Measurements from ENCODE around the gene MRTFA.

The MRTFA gene

DNA sequence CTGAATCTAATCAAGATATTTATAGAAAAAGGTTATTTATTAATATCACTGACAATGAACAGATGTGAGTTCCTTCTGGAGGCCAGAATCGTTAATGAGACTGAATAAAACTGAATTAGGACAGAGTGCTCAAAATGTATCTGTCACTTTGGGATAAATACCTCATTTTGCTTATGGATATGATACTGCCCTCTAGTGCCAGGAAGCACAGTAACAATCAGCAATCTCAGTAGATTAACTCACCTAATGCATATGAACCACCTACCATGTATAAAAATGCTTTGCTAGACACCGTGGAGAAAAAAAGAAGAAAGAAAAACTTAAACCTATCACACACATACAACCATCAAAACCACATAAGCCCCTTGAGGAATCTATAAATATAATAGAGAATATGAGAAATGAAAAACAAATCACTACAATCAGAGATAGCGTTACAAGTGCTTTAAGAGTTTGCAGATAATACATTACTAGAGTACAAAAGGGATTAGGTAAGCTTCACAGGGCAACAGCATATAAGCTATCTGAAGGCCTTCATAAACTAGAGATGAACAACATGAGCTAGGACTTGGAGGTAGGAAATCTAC, 148.8 kb downstream of the MRTFA start:
- no peak overlapping the region for H3K4me3 ChIP-seq (ENCODE audit: low read depth, low read length)
- TF ChIP-seq, protein P1, sequence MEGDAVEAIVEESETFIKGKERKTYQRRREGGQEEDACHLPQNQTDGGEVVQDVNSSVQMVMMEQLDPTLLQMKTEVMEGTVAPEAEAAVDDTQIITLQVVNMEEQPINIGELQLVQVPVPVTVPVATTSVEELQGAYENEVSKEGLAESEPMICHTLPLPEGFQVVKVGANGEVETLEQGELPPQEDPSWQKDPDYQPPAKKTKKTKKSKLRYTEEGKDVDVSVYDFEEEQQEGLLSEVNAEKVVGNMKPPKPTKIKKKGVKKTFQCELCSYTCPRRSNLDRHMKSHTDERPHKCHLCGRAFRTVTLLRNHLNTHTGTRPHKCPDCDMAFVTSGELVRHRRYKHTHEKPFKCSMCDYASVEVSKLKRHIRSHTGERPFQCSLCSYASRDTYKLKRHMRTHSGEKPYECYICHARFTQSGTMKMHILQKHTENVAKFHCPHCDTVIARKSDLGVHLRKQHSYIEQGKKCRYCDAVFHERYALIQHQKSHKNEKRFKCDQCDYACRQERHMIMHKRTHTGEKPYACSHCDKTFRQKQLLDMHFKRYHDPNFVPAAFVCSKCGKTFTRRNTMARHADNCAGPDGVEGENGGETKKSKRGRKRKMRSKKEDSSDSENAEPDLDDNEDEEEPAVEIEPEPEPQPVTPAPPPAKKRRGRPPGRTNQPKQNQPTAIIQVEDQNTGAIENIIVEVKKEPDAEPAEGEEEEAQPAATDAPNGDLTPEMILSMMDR (IDR thresholded peaks at IDR 0.05; ENCODE audit: low read depth, low read length, missing control alignments), result peak; percentile 79
- DNase-seq (ENCODE audit: low read depth), result no peak

DNA sequence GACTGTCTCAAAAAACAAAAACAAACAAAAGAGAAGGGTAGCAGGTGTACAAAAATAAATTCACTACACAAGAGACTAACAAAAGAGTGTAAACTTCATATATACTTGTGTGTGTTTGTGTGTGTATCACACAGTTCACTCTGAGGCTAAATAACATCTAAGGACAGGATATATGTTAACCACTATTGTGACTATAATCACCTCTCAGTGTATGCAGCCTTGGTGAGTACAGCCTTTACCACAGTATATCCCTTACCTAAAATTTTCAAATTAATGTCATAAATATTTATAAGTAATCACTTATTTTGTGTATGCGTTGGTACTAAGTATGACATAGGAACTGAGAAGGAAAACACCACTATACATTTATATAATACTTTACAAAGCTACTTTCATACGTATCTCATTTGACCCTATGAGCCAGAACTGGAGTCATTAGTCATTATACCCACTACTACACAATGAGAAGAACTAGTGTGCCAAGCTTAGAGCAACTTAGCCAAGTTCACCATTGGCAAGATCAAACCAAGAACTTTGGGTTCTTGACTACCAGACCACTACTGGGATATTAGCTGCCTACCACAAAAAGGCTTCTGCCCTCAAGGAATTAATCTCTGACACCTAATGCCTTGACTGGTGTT, 149.4 kb downstream of the MRTFA start:
- no peak overlapping the region for H3K4me3 ChIP-seq (ENCODE audit: low read depth, low read length)
- TF ChIP-seq, protein P1 (IDR thresholded peaks at IDR 0.05; ENCODE audit: low read depth, low read length, missing control alignments), result no peak
- DNase-seq (ENCODE audit: low read depth), result no peak

DNA sequence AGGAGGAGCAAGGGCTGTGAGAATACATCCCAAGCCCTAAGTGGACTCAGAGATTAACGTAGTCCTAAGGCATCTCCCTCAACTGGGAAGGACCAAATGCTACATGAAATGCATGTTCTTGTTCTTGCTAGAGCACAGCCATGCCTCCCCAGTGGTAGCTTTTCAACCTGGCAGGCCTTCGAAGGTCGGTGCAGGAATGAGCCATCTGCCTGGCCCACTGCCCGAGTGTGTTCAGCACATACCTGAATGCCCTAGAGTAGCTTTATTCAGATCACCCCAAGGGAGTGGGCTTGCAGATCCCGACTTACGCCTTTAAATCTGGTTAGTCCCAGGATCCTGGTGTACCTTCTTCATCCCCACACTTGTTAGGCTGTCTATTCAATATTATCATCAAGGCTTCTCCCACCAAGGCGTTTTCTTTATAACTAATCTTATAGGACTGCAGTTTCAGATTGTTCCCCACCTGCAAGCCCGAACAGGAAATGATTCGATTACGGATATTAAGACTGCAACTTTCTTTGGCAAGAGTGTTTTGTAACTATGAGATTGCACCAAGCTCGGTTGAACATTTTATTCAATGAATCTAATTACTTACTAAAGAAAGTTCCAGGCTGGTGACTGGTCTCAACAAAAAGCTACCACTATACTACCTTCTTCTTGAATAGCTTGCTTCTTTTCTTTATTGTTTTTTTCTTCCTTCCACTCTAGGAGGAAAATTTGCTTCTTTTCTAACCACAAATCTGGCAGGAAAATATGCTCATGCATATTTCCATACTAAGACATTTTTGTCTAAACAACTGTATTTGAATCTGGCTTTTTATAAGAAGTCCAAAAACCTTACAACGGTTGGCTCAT, 150.5 kb downstream of the MRTFA start:
- TF ChIP-seq, protein P1 (IDR thresholded peaks at IDR 0.05; ENCODE audit: low read depth, low read length, missing control alignments), result no peak
- H3K4me3 ChIP-seq (ENCODE audit: low read depth, low read length), result no peak overlapping the region
- DNase-seq (ENCODE audit: low read depth), result no peak

DNA sequence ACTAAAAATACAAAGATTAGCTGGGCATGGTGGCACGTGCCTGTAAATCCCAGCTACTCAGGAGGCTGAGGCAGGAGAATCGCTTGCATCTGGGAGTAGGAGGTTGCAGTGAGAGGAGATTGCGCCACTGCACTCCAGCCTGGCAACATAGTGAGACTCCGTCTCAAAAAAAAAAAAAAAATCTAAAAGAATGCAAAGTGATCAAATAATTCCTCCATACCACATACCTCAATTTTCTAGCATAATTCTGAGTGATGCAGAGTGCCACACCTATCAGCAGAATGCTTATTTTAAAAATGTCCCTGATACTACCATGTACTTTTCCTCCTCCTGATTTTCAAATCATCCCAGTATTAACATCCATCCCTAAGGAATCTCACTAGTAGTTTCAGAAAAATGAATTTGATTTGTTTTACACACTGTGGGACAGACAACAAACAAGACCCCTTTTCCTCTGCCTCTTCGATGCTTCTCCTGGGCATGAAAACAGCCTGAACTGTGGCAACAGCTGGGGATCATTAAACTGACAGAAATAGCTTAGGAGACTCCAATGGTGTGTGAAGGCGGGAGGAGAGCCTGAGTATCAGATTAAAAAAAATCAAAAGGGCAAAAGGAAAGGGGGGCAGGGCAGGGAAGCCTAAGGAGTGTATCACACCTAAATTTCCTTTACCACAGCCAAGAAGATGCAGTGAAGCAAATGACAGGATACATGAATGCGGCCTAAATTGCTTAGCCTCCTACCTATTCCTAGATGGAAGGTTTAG, 151.4 kb downstream of the MRTFA start:
- TF ChIP-seq, protein P1 (IDR thresholded peaks at IDR 0.05; ENCODE audit: low read depth, low read length, missing control alignments), result no peak
- no peak overlapping the region for H3K4me3 ChIP-seq (ENCODE audit: low read depth, low read length)
- DNase-seq (ENCODE audit: low read depth), result no peak

DNA sequence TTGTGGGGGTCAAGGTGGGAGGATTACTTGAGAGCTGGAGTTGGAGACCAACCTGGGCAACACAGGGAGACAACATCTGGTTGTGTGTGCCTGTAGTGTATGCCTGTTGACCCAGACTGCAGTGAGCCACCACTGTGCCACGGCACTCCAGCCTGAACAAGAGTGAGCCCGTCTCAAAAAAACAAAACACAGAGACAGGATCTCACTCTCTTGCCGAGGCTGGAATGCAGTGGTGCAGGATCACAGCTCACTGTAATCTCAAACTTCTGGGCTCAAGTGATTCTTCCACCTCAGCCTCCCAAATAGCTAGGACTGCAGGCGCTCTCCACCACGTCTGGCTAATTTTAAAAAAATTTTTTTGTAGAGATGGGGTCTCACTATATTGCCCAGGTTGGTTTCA, 153.6 kb downstream of the MRTFA start:
- H3K4me3 ChIP-seq (ENCODE audit: low read depth, low read length), result no peak overlapping the region
- TF ChIP-seq, protein P1 (IDR thresholded peaks at IDR 0.05; ENCODE audit: low read depth, low read length, missing control alignments), result no peak
- no peak for DNase-seq (ENCODE audit: low read depth)

DNA sequence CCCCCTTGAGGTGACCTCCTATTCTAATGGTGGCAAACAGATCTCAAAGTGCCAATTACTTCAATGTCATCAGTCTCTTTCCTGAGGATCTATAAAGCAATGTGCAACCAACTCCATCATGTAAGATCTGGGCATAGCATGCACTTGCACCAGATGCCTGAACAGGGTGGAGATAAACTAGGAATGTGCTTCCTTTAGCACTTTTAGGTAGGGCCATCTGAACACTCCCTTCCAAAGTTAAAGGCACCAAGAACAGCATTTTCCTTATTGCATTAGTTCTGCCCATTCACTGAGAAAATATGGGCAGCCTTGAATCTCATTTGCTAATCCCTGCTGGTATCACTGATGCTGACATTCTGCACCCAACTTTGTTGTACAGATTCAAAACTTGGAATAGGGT, 154.1 kb downstream of the MRTFA start:
- no peak for DNase-seq (ENCODE audit: low read depth)
- H3K4me3 ChIP-seq (ENCODE audit: low read depth, low read length), result no peak overlapping the region
- TF ChIP-seq, protein P1 (IDR thresholded peaks at IDR 0.05; ENCODE audit: low read depth, low read length, missing control alignments), result no peak

Data from GM12864 (cell line).